ENCODE data around the gene GLRA1.

- TF ChIP-seq ARNT (IDR thresholded peaks at IDR 0.05): no peak
- no peak for TF ChIP-seq SP1 (IDR thresholded peaks at IDR 0.05)
Measured at GRCh38 chr5:151923866-151924476, 680 bp downstream of the GLRA1 start.

Data from HEK293T (cell line).